HepG2 (cell line): ENCODE measurements around the gene VPS25. TPM values are rescaled to one million over a fixed set of nuclear protein-coding genes. Genes with fewer than 3 reads are reported as not detected.

Source experiments
- RAD21 ChIP-seq: fragments of 450-650 bp; formaldehyde crosslinking; IDR thresholded peaks from 2 replicates; pipeline ENCODE4 v1.5.0; 2020; ENCODE audit warnings: mild to moderate bottlenecking
- ZSCAN31 ChIP-seq: sonication (generic); formaldehyde crosslinking; IDR thresholded peaks from 2 replicates; pipeline ENCODE4 v1.5.0; 2020; ENCODE audit warnings: low read depth, mild to moderate bottlenecking, missing genetic modification reagents
- polyA plus RNA-seq, 8 experiments: library from polyadenylated mRNA; depleted of rRNA in 3 of 8; stranded (reverse) in 7 of 8; unstranded in 1 of 8; fragments of >200 nt; fragmentation: Illumina TruSeq in 4 of 8; extraction: Trizol in 4 of 8; gene quantifications; 2 replicates each; pipeline versions ENCODE4 v1.2.1 to v1.2.3, GENCODE V29; 2011 to 2016; ENCODE audit warnings: low read depth in 4 of 8, missing spikeins in 1 of 8, mixed read lengths in 1 of 8; ENCODE audit not compliant: insufficient read depth in 1 of 8
- total RNA-seq, 5 experiments: library from RNA; depleted of rRNA; stranded (reverse); fragments of >200 nt; fragmentation: Illumina TruSeq; extraction: Trizol; gene quantifications; 2 replicates each; pipeline ENCODE4 v1.2.3, GENCODE V29; 2016; ENCODE audit warnings: low read depth in 1 of 5
- TF ChIP-seq, protein P1 (sequence below): sonication (generic); formaldehyde crosslinking; IDR thresholded peaks from 2 replicates; pipeline ENCODE4 v1.9.0; 2022; ENCODE audit warnings: low read depth, missing genetic modification reagents
- TF ChIP-seq, protein P2 (sequence below): sonication (generic); formaldehyde crosslinking; IDR thresholded peaks from 2 replicates; pipeline ENCODE4 v1.5.1; 2020; ENCODE audit warnings: mild to moderate bottlenecking, moderate library complexity, missing genetic modification reagents
- TF ChIP-seq, protein P3 (sequence below): sonication (generic); formaldehyde crosslinking; conservative IDR thresholded peaks from 2 replicates; pipeline ENCODE4 v1.8.0; 2022; ENCODE audit warnings: missing genetic modification reagents

Gene VPS25
- total and polyA plus RNA-seq, 2 of the 13 experiments (the other 11 are each of a cell fraction or from before 2014, with no cell fraction given): 161 to 249 TPM

GRCh38 chr17:42782166-42783061, 9.2 kb downstream of the VPS25 start (continued):
- TF ChIP-seq, protein P1, sequence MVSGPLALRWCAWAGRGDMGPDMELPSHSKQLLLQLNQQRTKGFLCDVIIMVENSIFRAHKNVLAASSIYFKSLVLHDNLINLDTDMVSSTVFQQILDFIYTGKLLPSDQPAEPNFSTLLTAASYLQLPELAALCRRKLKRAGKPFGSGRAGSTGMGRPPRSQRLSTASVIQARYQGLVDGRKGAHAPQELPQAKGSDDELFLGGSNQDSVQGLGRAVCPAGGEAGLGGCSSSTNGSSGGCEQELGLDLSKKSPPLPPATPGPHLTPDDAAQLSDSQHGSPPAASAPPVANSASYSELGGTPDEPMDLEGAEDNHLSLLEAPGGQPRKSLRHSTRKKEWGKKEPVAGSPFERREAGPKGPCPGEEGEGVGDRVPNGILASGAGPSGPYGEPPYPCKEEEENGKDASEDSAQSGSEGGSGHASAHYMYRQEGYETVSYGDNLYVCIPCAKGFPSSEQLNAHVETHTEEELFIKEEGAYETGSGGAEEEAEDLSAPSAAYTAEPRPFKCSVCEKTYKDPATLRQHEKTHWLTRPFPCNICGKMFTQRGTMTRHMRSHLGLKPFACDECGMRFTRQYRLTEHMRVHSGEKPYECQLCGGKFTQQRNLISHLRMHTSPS: 0 out of 2 replicates have a peak, but pooled peaks have one; percentile 59
- TF ChIP-seq, protein P2, sequence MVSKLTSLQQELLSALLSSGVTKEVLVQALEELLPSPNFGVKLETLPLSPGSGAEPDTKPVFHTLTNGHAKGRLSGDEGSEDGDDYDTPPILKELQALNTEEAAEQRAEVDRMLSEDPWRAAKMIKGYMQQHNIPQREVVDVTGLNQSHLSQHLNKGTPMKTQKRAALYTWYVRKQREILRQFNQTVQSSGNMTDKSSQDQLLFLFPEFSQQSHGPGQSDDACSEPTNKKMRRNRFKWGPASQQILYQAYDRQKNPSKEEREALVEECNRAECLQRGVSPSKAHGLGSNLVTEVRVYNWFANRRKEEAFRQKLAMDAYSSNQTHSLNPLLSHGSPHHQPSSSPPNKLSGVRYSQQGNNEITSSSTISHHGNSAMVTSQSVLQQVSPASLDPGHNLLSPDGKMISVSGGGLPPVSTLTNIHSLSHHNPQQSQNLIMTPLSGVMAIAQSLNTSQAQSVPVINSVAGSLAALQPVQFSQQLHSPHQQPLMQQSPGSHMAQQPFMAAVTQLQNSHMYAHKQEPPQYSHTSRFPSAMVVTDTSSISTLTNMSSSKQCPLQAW: no peak
- TF ChIP-seq, protein P3, sequence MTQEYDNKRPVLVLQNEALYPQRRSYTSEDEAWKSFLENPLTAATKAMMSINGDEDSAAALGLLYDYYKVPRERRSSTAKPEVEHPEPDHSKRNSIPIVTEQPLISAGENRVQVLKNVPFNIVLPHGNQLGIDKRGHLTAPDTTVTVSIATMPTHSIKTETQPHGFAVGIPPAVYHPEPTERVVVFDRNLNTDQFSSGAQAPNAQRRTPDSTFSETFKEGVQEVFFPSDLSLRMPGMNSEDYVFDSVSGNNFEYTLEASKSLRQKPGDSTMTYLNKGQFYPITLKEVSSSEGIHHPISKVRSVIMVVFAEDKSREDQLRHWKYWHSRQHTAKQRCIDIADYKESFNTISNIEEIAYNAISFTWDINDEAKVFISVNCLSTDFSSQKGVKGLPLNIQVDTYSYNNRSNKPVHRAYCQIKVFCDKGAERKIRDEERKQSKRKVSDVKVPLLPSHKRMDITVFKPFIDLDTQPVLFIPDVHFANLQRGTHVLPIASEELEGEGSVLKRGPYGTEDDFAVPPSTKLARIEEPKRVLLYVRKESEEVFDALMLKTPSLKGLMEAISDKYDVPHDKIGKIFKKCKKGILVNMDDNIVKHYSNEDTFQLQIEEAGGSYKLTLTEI (CRISPR knock-in tag): no peak
- TF ChIP-seq ZSCAN31 (CRISPR knock-in tag) (no peak), RAD21 (CRISPR knock-in tag) (peak; percentile 20; the same call in 1 of the 2 replicates)
